GM18868 (cell line): ENCODE data around the gene NADSYN1.

Experiments used
- ATAC-seq: cut with Tn5 transposase; IDR thresholded peaks from one replicate; pipeline ENCODE4 v1.9.1; 2021; ENCODE audit warnings: mild to moderate bottlenecking, moderate library complexity; ENCODE audit not compliant: unreplicated experiment

Gene NADSYN1

GRCh38 chr11:71432761-71433647 is 20.0 kb upstream of the NADSYN1 start:
- ATAC-seq: no peak

DNA sequence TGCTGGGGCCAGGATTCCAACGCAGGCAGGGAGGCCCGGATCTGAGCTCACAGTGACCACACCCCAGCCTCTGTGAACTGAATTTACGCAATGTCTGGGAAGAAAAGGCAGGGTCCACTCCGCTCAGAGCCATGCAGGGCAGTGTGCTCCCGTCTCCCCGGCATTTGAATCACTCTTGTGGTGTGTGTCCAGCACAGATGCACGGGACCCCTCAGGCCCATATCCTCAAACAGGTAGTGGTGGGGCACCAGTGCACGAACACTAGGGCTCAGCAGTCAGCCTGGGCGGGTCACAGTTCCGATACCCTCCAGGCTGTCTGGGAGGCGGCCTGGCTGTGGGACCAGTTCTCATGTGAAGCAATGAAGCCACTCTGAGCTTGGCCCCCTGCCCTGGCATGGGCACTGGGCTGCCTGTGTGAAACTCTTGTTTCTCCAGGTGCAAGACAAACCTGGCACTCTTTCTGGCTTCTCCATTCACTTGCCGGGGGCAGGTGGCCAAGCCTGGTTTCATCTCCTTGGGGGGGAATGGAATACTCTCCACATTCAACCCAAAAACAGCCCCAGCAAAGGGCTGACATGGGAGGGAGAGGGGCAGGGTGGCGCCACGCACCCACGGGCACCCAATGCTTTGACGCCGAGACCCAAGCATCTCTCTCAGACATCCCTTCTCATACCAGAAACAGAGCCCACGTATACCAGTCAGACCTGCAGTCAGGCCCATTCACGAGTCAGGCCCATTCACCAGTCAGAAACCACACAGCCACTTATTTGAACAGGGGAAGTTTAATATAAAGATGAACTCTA is 19.2 kb upstream of the NADSYN1 start:
- ATAC-seq: no peak

GRCh38 chr11:71434576-71435130 is 18.4 kb upstream of the NADSYN1 start:
- ATAC-seq: no peak

DNA sequence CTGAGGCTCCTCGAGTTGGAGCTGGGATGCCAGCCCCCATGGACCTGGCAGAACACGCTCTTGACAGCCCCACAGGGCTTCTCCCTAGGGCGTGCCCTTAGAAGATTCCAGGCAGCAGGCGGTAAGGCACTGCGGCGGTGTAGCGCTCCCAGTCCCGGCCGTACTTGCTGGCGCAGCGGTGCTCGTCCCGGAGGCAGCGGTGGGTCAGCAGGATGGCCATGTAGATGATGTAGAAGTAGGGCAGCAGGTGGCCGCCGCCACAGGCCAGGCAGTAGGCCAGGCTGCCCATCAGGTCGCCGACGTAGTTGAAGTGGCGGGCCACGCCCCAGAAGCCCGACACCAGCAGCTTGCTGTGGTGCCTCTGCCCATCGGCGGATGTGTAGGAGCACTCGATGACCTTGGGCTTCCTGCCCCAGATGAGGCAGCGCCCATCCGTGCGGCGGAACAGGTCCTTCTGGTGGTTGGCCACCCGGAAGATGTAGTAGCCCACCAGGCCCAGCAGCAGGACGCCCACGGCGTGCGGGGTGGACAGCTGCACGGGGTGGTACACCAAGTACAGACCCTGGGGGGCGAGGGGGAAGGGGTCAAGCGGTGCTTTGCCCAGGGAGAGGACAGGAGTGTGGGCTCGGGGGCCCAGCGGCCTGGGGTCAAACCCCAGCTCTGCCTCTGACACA is 17.6 kb upstream of the NADSYN1 start:
- no peak for ATAC-seq

DNA sequence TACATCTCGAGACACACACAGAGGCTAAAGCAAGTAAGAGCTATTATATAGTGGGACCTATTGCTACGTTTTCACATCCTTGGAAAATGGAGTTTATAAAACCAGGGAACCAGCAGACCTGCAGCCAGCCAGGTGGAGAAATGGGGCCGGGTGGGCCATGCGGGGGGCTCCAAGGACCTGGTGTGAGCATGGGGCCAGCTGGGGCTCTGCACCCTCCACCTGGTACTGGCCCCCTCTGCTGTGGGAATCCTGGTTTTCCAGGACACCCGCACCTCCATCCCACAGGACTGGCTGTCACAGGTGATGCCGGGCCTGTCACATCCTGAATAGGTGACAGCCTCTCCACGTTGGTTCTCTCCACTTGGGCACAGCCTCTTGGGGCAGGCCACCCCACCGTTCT is 16.1 kb upstream of the NADSYN1 start:
- ATAC-seq: no peak

DNA sequence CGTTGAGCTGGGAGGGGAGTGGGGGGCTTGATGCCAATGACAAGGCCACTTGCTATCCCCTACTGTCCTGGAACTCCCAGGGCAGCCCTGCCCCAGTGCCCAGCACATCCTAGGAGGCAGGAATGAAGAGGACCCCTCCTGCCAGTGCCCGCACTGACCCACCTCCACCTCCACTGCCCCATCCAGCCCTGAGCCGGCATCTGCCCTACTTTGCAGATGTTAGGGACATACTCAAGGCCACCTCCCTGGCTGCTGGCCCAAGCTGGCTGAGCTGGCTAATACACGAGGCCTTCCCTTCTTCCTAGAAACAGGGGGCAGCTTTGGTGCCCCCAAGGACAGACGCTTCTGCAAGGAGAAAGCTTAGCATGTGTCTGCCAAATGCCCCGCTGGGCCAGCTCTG is 15.6 kb upstream of the NADSYN1 start:
- no peak for ATAC-seq

GRCh38 chr11:71437879-71438278 is 15.1 kb upstream of the NADSYN1 start:
- ATAC-seq: no peak

DNA sequence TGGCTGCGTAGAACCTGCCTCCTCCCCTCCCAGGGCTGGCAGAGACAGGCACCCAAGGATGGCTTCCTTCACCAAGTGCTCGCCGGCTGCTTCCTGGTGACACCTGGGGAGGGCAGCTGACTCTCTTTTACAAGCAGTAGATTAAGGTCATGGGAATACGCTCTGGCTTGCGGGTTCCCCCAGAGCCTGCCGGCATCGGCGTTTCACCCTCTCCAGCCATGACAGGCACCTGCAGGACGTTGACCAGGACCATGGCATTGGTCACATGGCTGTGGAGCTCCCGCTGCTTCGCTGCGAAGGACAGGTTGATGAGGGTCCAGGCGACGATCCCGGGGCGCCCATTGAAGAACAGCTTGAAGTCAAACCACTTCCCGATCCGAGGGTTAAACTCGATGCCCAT is 14.4 kb upstream of the NADSYN1 start:
- ATAC-seq: no peak

- ATAC-seq: no peak
Observed at GRCh38 chr11:71440021-71440755, 12.8 kb upstream of the NADSYN1 start.

DNA sequence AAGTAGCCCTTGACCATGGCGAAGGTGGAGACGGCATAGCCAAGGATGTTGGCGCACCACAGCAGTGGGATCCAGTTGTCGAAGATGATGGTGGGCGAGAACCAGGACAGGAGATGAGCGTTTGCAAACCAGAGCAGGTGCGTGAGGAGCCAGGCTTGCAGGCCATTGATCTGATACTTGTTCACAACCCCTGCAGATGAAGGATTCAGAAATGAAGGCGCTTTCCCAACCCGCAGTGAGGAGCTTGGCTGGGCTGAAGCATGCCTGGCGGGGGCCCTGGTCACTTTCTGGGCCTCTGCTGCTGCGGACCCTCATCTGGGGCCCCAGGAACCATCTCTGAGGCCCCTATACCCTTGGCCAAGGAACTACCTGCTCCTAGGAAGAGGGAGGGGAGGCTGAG is 11.8 kb upstream of the NADSYN1 start:
- ATAC-seq: no peak

GRCh38 chr11:71442123-71442522 is 10.9 kb upstream of the NADSYN1 start:
- no peak for ATAC-seq

GRCh38 chr11:71442880-71443279 is 10.1 kb upstream of the NADSYN1 start:
- no peak for ATAC-seq

DNA sequence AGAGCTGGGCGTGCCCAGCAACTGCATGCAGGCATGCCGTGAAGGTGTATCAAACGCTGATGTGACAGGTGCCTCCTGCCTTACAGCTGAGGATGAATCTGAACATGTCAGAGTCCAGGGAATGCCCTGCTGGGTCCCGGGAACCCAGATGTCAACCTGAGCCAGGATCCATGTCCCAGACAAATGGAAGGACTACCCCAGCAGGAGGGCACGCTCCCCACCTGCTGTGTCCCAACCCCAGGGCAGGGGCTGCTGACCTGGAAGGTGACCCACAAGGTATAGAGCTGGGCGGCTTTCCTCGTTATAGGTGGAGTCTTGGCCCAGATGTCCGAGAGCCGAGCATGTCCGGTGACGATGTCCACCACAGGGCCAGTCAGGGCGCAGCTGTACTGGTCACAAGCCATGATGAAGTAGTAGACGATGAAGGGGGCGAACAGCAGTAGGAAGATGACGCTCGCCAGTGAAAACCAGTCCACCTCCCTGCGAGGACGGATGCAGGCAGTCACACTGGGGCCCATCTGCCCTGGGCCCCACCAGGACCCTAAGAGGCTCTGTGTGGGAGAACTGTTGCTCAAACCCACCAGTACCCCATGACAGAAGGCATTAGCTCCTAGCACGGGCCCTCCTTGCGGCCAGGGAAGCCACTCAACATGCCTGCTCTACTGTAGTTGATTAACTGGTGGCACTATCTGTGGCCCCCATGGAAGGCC is 9.1 kb upstream of the NADSYN1 start:
- ATAC-seq: no peak

- ATAC-seq: no peak
Observed at GRCh38 chr11:71444811-71445210, 8.2 kb upstream of the NADSYN1 start.

DNA sequence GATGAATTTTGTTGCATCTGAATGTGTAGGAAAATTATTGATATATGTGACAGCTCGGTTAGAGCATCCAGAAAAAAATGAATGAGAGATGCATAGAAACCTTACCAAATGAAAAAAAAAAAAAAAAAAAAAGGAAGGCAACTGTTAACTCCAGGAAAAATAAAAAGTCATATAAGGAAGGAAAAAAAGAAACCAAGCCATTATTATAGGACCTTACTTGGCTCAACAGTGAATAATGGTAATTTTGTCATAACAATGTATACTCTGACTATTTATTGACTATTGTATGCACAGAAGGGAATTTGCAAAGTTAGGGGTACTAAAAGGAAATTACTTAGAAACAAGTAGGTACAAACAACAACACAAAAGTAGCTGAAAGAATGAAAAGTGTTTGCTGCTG is 6.9 kb upstream of the NADSYN1 start:
- ATAC-seq: no peak

DNA sequence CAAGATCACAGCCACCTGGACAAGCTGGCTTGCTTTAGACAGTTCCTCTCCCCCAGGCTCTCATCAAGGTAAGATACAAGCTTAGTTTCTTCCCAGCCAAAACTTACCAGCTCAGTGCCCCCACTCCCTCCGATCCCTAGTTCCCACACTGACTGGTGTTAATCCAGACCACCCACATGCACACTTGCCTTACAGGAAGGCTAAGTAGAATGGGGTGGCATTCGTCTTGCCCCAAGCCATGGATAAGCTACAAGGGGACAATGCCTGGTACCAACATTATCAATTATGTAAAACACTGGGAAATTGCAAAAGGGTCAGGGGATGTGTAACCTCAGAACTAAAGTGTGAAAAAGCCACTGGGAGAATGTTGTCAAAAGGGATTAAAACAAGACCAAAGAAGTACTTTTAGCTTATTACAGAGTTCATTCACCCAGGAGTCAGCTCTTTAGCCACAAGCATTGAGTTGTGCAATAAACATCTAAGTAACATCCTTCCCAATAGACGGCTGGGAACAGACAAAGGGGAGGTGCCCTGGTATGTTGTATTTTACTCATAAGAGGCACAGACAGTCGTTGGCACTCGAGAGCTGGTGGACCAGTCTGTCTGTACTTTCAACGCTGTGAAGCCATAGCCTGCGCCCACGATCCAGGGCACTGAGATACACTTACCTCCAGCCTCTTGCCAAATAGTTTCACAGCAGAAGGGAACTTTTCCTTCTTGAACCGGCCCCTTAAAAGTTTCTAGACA is 5.9 kb upstream of the NADSYN1 start:
- no peak for ATAC-seq

- no peak for ATAC-seq
Observed at GRCh38 chr11:71447791-71448256, 5.2 kb upstream of the NADSYN1 start.

- ATAC-seq: peak; percentile 82
Observed at GRCh38 chr11:71448257-71449171, 4.5 kb upstream of the NADSYN1 start, which contains the start of gene DHCR7. TSS of gene DHCR7 (minus strand) at chr11:71448393. CDS start at chr11:71444952, 3,441 bp downstream.
